Stomach (tissue), 9 donors: ENCODE results near the gene TRIM52. TPM values are rescaled to one million over a fixed set of nuclear protein-coding genes. Genes with fewer than 3 reads are reported as not detected.
"Not testable (repeated sequence)": the region's sequence is repeated elsewhere in the genome, so short reads cannot be mapped to it uniquely, and the experiment has no call there.

Source experiments
- DNase-seq, 2 donors: peaks; one replicate each; pipeline versions ENCODE4 v3.0.0 to v3.0.0-alpha.2; 2013 to 2019
- H3K27ac ChIP-seq, 5 donors: fragments of 200-600 bp in 4 of 5; sonication (generic) in 4 of 5; one replicate each; pipeline ENCODE4 v1.5.1; 2013 to 2019; ENCODE audit warnings: mild to moderate bottlenecking in 1 of 5, moderate library complexity in 1 of 5
- H3K27me3 ChIP-seq, 3 donors: fragments of 200-600 bp; sonication (generic); one replicate each; pipeline ENCODE4 v1.5.1; 2017 to 2019; ENCODE audit warnings: mixed run types in 1 of 3
- H3K36me3 ChIP-seq, 4 donors: fragments of 200-600 bp; sonication (generic); 1 replicate in 3 of 4; 2 replicates in 1 of 4; pipeline ENCODE4 v1.5.1; 2016 to 2019
- H3K4me1 ChIP-seq, 4 donors: fragments of 200-600 bp; sonication (generic); one replicate each; pipeline ENCODE4 v1.5.1; 2016 to 2019
- H3K4me3 ChIP-seq, 4 donors: fragments of 200-600 bp; sonication (generic) in 3 of 4; one replicate each; pipeline ENCODE4 v1.5.1; 2016 to 2019; ENCODE audit warnings: mild to moderate bottlenecking in 1 of 4
- H3K9me3 ChIP-seq, 4 donors: fragments of 200-600 bp; sonication (generic); one replicate each; pipeline ENCODE4 v1.5.1; 2016 to 2019
- EP300 ChIP-seq: sonication (generic); formaldehyde crosslinking; IDR thresholded peaks from one replicate; pipeline ENCODE4 v1.6.1; 2017; ENCODE audit warnings: antibody characterized with exemption
- POLR2A ChIP-seq, 4 donors: fragments of 450-650 bp; IDR thresholded peaks; one replicate each; pipeline ENCODE4 v1.6.1; 2016; ENCODE audit warnings: antibody characterized with exemption in 4 of 4, control low read depth in 2 of 4, mild to moderate bottlenecking in 1 of 4, moderate library complexity in 1 of 4
- POLR2AphosphoS5 ChIP-seq, 3 donors: sonication (generic); formaldehyde crosslinking; IDR thresholded peaks; one replicate each; pipeline ENCODE4 v1.6.1; 2016; ENCODE audit warnings: antibody characterized with exemption in 3 of 3
- WGBS, 5 donors: extraction: QIAGEN DNeasy Blood & Tissue Kit in 3 of 5; methylation state at CpG; one replicate each; pipeline versions ENCODE4 v1.1.5 to v1.1.7; 2013 to 2018; 5-methylcytosine and 5-hydroxymethylcytosine counted together
- intact Hi-C: fragments of 100-400 bp; cut with DNase I; formaldehyde crosslinking; loops from one replicate; pipeline ENCODE4 v1.15.1; 2023; ENCODE audit warnings: low total_unique reads
- polyA plus RNA-seq, 3 donors: library from polyadenylated mRNA; stranded (reverse); fragments of 200-250 nt; gene quantifications; one replicate each; pipeline ENCODE4 v1.2.3, GENCODE V29; 2013
- total RNA-seq, 5 donors: library from RNA; depleted of rRNA; stranded (reverse); fragments of >200 nt; gene quantifications; one replicate each; pipeline versions ENCODE4 v1.1.0 to v1.2.3, GENCODE V29; 2014 to 2016
- TF ChIP-seq, protein P1 (sequence below), 7 experiments: fragments of 450-650 bp in 4 of 7; fragments of 200-600 bp in 3 of 7; sonication (generic) in 3 of 7; IDR thresholded peaks; one replicate each; pipeline ENCODE4 v1.5.1; 2016 to 2019; ENCODE audit warnings: antibody characterized with exemption in 7 of 7, control low read depth in 2 of 7, mild to moderate bottlenecking in 1 of 7
- donor health status: healthy with polysubstance abuse.
- donor health status: Bipolar disorder and iron deficiency.
- donor health status: healthy.

Gene TRIM52
- total and polyA plus RNA-seq, 8 donors: 3.8 to 29.9 (median 12.5) TPM

- H3K27me3 ChIP-seq: no peaks in the 10 kb centered on the region
Observed at GRCh38 chr5:181283347-181283746, 22.4 kb upstream of the TRIM52 start.

DNA sequence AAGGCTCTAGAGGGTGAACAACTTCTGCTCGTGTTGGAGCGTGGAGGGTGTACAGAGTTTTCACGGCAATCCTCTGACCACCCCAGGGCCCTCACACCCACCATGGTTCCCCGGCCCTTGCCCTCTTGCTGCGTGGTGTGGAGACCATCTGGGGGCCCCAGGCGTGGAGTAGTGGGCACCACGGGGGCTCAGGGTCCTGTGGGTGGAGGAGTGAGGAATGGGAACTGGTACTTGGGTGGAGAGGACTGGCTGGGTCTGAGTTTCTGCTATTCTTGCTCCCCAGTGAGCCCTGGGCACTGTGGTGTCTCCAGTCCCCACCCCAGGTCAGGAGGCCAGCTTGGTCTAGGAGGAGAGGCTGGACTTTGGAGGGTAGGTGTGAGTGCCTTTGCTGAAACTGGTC is 21.9 kb upstream of the TRIM52 start:
- no peaks in the 10 kb centered on the region for H3K36me3 ChIP-seq
- H3K27me3 ChIP-seq: no peaks in the 10 kb centered on the region
- TF ChIP-seq, protein P1, sequence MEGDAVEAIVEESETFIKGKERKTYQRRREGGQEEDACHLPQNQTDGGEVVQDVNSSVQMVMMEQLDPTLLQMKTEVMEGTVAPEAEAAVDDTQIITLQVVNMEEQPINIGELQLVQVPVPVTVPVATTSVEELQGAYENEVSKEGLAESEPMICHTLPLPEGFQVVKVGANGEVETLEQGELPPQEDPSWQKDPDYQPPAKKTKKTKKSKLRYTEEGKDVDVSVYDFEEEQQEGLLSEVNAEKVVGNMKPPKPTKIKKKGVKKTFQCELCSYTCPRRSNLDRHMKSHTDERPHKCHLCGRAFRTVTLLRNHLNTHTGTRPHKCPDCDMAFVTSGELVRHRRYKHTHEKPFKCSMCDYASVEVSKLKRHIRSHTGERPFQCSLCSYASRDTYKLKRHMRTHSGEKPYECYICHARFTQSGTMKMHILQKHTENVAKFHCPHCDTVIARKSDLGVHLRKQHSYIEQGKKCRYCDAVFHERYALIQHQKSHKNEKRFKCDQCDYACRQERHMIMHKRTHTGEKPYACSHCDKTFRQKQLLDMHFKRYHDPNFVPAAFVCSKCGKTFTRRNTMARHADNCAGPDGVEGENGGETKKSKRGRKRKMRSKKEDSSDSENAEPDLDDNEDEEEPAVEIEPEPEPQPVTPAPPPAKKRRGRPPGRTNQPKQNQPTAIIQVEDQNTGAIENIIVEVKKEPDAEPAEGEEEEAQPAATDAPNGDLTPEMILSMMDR (IDR thresholded peaks at IDR 0.05): no peak
- TF ChIP-seq POLR2AphosphoS5 (IDR thresholded peaks at IDR 0.05) (no peak), EP300 (no peak), POLR2A (IDR thresholded peaks at IDR 0.05) (no peak)
- H3K4me3 ChIP-seq: no peak overlapping the region
- H3K9me3 ChIP-seq: no peaks in the 10 kb centered on the region
- 80 to 95% (median 84%) methylated on average over 5 to 7 of the region's 7 CpGs for WGBS, 5 donors
- H3K4me1 ChIP-seq: no peaks in the 10 kb centered on the region
- DNase-seq: no peak
- H3K27ac ChIP-seq: no peak overlapping the region
- intact Hi-C loops: no loop called here

More at GRCh38 chr5:181283347-181283746, 22.4 kb upstream of the TRIM52 start:
- H3K9me3 ChIP-seq: no peaks in the 10 kb centered on the region
- no peak overlapping the region for H3K4me3 ChIP-seq
- no peak overlapping the region for H3K27ac ChIP-seq
- no peak for DNase-seq
- no peaks in the 10 kb centered on the region for H3K4me1 ChIP-seq
- WGBS, 5 donors: 83 to 90% (median 86%) methylated on average over 13 of the region's 13 CpGs
- TF ChIP-seq, protein P1 (IDR thresholded peaks at IDR 0.05): no peak
- TF ChIP-seq EP300 (no peak), POLR2AphosphoS5 (IDR thresholded peaks at IDR 0.05) (no peak), POLR2A (IDR thresholded peaks at IDR 0.05) (no peak)
- intact Hi-C loops: no loop called here
- no peaks in the 10 kb centered on the region for H3K36me3 ChIP-seq

DNA sequence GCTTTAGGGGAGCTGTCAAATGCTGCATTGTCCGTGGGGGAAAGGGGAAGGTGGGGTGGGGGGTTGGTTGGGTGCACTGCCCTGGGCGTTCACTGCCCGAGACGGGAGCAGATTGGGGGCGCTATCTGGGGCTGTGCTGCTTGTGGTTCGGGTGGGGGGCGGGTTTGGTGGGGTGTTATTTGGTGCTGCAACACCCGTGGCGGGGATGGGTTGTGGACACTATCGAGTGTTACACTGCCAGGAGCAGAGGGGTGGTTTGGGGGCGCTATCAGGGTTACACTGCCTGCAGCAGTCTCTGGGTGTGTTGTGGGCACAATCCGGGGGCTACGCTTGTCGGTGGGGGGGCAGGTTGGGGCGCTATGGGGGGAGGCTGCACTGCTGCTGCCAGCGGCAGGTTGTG is 21.5 kb upstream of the TRIM52 start:
- H3K4me3 ChIP-seq, H3K27ac ChIP-seq, DNase-seq, intact Hi-C loops, H3K9me3 ChIP-seq, H3K27me3 ChIP-seq, H3K4me1 ChIP-seq, H3K36me3 ChIP-seq: not testable (repeated sequence)
- 81 to 88% (median 85%) methylated on average over 8 to 16 of the region's 16 CpGs for WGBS, 5 donors

GRCh38 chr5:181281984-181282316 is 21.0 kb upstream of the TRIM52 start:
- no peaks in the 10 kb centered on the region for H3K36me3 ChIP-seq
- DNase-seq: no peak
- H3K4me1 ChIP-seq: no peaks in the 10 kb centered on the region
- 88 to 96% (median 90%) methylated on average over 17 to 18 of the region's 18 CpGs for WGBS, 5 donors
- intact Hi-C loops: no loop called here
- TF ChIP-seq POLR2AphosphoS5 (IDR thresholded peaks at IDR 0.05) (no peak), EP300 (no peak), POLR2A (IDR thresholded peaks at IDR 0.05) (no peak)
- TF ChIP-seq, protein P1 (IDR thresholded peaks at IDR 0.05): no peak
- no peak overlapping the region for H3K4me3 ChIP-seq
- H3K27ac ChIP-seq: no peak overlapping the region
- H3K27me3 ChIP-seq: no peaks in the 10 kb centered on the region
- H3K9me3 ChIP-seq: no peaks in the 10 kb centered on the region

- H3K27me3 ChIP-seq: no peaks in the 10 kb centered on the region
- H3K36me3 ChIP-seq: no peaks in the 10 kb centered on the region
- no peaks in the 10 kb centered on the region for H3K4me1 ChIP-seq
- TF ChIP-seq, protein P1 (IDR thresholded peaks at IDR 0.05): no peak
- TF ChIP-seq POLR2A (IDR thresholded peaks at IDR 0.05) (no peak), EP300 (no peak), POLR2AphosphoS5 (IDR thresholded peaks at IDR 0.05) (no peak)
- no peak for DNase-seq
- no peak overlapping the region for H3K4me3 ChIP-seq
- 86 to 93% (median 89%) methylated on average over 37 to 40 of the region's 40 CpGs for WGBS, 5 donors
- intact Hi-C loops: no loop called here
- no peaks in the 10 kb centered on the region for H3K9me3 ChIP-seq
- no peak overlapping the region for H3K27ac ChIP-seq
Observed at GRCh38 chr5:181281077-181281983, 20.4 kb upstream of the TRIM52 start.
